Central memory CD4-positive, alpha-beta T cell (primary cell): ENCODE measurements around the gene EIF4EBP2.

ENCODE experiments used
- DNase-seq: peaks from one replicate; pipeline ENCODE4 v3.0.0; 2022

EIF4EBP2 gene

DNA sequence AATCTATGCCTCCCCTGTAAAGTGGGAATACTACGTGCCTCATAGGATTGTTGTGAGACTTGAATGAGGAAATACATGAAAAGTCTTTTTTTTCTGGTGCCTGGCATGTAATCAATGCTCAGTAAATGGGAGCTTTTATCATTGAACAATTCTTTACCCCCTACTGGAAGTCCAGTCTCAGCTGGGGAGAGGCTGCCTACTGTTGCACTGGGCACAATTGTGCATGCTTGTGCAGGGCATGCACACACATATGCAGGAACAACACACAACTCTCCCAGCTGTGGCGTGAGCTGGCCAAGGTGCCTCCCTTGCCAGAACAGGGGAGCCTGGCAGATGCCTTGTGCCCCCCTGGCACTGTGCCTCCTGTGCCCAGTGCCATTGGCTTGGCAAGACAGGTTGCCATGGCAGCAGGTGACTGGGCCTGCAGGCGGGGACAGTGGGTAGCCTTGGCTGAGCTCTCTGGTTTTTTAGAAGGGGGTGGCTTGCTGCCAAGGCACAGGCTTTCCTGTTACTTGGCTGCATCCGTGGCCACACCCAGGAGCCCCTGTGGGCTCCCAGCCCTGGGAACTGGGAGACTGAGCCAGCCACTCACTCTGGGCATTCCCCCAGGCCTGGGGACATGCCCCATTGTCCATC, 58.5 kb downstream of the EIF4EBP2 start:
- DNase-seq = no peak

DNA sequence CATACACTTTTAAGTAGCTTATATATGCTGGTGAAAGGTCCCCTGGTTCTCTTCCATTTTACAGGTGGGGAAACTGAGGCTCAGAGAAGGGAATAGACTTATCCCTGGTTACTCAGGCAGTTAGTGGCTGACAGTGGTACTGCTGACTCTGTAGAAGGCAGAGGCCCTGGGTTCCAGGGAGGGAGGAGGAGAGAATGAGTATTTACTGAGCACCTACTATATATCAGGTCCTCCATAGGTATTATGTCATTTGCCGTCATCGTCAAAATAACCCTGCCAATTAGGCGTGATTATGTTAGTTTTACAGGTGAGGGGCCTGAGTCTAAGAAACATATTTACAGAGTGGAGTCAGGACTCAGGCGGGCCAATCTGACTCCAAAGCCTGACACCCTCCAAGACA, 61.3 kb downstream of the EIF4EBP2 start:
- no peak for DNase-seq

GRCh38 chr10:70465832-70466231, 61.9 kb downstream of the EIF4EBP2 start:
- no peak for DNase-seq

GRCh38 chr10:70466951-70467350, 63.0 kb downstream of the EIF4EBP2 start:
- DNase-seq = no peak

GRCh38 chr10:70472799-70473454, 69.0 kb downstream of the EIF4EBP2 start:
- no peak for DNase-seq

- DNase-seq = no peak
These were observed 70.8 kb downstream of the EIF4EBP2 start for GRCh38 chr10:70474780-70475179.

GRCh38 chr10:70475661-70476060, 71.7 kb downstream of the EIF4EBP2 start:
- no peak for DNase-seq

- no peak for DNase-seq
These were observed 72.5 kb downstream of the EIF4EBP2 start for GRCh38 chr10:70476249-70477035.

DNA sequence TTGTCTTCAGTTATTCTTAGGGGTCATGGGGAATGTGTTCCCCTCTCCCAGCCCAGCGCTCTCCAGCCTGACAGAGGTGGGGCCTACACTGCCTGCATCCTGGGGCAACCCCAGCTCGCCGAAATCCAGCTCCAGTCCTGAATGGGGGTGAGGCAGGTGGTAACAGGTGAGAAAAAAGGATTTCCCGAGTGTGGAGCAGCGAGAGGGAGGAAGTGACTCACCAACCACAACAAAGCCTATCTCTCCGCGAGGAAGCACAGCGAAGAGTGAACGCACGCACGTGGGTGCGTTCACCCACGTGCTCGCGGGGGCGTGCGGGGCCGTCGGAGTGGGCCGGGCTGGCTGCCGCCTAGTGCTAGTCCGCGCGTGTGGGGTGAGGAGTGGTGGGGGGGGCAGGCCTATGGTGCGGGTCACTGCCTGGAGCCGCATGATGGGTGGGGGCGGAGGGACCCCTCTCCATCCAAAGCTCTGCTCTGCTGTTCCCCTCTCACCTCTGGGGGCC, 73.8 kb downstream of the EIF4EBP2 start:
- DNase-seq = peak; percentile 83
